ENCODE measurements around the gene ATP9B.

- TF ChIP-seq, protein P1, sequence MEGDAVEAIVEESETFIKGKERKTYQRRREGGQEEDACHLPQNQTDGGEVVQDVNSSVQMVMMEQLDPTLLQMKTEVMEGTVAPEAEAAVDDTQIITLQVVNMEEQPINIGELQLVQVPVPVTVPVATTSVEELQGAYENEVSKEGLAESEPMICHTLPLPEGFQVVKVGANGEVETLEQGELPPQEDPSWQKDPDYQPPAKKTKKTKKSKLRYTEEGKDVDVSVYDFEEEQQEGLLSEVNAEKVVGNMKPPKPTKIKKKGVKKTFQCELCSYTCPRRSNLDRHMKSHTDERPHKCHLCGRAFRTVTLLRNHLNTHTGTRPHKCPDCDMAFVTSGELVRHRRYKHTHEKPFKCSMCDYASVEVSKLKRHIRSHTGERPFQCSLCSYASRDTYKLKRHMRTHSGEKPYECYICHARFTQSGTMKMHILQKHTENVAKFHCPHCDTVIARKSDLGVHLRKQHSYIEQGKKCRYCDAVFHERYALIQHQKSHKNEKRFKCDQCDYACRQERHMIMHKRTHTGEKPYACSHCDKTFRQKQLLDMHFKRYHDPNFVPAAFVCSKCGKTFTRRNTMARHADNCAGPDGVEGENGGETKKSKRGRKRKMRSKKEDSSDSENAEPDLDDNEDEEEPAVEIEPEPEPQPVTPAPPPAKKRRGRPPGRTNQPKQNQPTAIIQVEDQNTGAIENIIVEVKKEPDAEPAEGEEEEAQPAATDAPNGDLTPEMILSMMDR (conservative IDR thresholded peaks at IDR 0.05; ENCODE audit: low read depth, low read length) = no peak
- TF ChIP-seq EZH2 (IDR thresholded peaks at IDR 0.05; ENCODE audit: low read length, unreplicated experiment) = no peak
Observed at GRCh38 chr18:79048245-79048632, 21.0 kb upstream of the ATP9B start.

Data from PC-3 (cell line).